HepG2 (cell line): ENCODE measurements around the gene ATG4D. TPM values are rescaled to one million over a fixed set of nuclear protein-coding genes. Genes with fewer than 3 reads are reported as not detected.

Source experiments
- CBX2 ChIP-seq, 2 experiments: fragments of 200-600 bp in 1 of 2; sonication (generic); formaldehyde crosslinking in 1 of 2; IDR thresholded peaks; 2 replicates each; pipeline versions ENCODE4 v1.7.0 to v1.8.1; 2018 to 2022; ENCODE audit warnings: low read depth in 2 of 2, low read length in 1 of 2, mild to moderate bottlenecking in 1 of 2, missing genetic modification reagents in 1 of 2
- GATAD1 ChIP-seq: IDR thresholded peaks from 2 replicates; pipeline ENCODE4 v1.6.1; 2016; ENCODE audit warnings: missing genetic modification reagents, missing compliant biosample characterization
- HNRNPLL ChIP-seq: fragments of 200-400 bp; formaldehyde crosslinking; IDR thresholded peaks from 2 replicates; pipeline ENCODE4 v1.6.1; 2017; ENCODE audit warnings: mild to moderate bottlenecking, low read depth, low read length; ENCODE audit not compliant: poor library complexity, severe bottlenecking
- JUND ChIP-seq: sonication (generic); formaldehyde crosslinking; IDR thresholded peaks from 2 replicates; pipeline ENCODE4 v1.8.0; 2022; ENCODE audit warnings: mild to moderate bottlenecking, missing genetic modification reagents
- MED8 ChIP-seq: sonication (generic); formaldehyde crosslinking; IDR thresholded peaks from 2 replicates; pipeline ENCODE4 v1.8.1; 2023; ENCODE audit warnings: mild to moderate bottlenecking, missing genetic modification reagents; ENCODE audit not compliant: insufficient replicate concordance
- MIER3 ChIP-seq: IDR thresholded peaks from 2 replicates; pipeline ENCODE4 v1.6.1; 2016; ENCODE audit warnings: missing compliant biosample characterization, borderline replicate concordance
- SATB2 ChIP-seq: sonication (generic); formaldehyde crosslinking; IDR thresholded peaks from 2 replicates; pipeline ENCODE4 v1.5.0; 2020; ENCODE audit warnings: missing genetic modification reagents
- ZKSCAN5 ChIP-seq: sonication (generic); formaldehyde crosslinking; IDR thresholded peaks from 2 replicates; pipeline ENCODE4 v1.5.1; 2020; ENCODE audit warnings: mild to moderate bottlenecking, missing genetic modification reagents
- ZNF124 ChIP-seq: sonication (generic); formaldehyde crosslinking; IDR thresholded peaks from 2 replicates; pipeline ENCODE4 v1.4.0; 2020; ENCODE audit warnings: missing genetic modification reagents
- ZNF30 ChIP-seq: sonication (generic); formaldehyde crosslinking; IDR thresholded peaks from 2 replicates; pipeline ENCODE4 v1.5.0; 2020; ENCODE audit warnings: mild to moderate bottlenecking, missing genetic modification reagents
- ZNF460 ChIP-seq: sonication (generic); formaldehyde crosslinking; IDR thresholded peaks from 2 replicates; pipeline ENCODE4 v1.5.1; 2020; ENCODE audit warnings: missing genetic modification reagents, mild to moderate bottlenecking, borderline replicate concordance
- ZNF556 ChIP-seq: sonication (generic); formaldehyde crosslinking; IDR thresholded peaks from 2 replicates; pipeline ENCODE4 v1.4.0; 2020; ENCODE audit warnings: mild to moderate bottlenecking, missing genetic modification reagents, borderline replicate concordance
- ZNF674 ChIP-seq: sonication (generic); formaldehyde crosslinking; IDR thresholded peaks from 2 replicates; pipeline ENCODE4 v1.5.0; 2020; ENCODE audit warnings: low read depth, mild to moderate bottlenecking, missing genetic modification reagents
- polyA plus RNA-seq, 8 experiments: library from polyadenylated mRNA; depleted of rRNA in 3 of 8; stranded (reverse) in 7 of 8; unstranded in 1 of 8; fragments of >200 nt; fragmentation: Illumina TruSeq in 4 of 8; extraction: Trizol in 4 of 8; gene quantifications; 2 replicates each; pipeline versions ENCODE4 v1.2.1 to v1.2.3, GENCODE V29; 2011 to 2016; ENCODE audit warnings: low read depth in 4 of 8, missing spikeins in 1 of 8, mixed read lengths in 1 of 8; ENCODE audit not compliant: insufficient read depth in 1 of 8
- total RNA-seq, 5 experiments: library from RNA; depleted of rRNA; stranded (reverse); fragments of >200 nt; fragmentation: Illumina TruSeq; extraction: Trizol; gene quantifications; 2 replicates each; pipeline ENCODE4 v1.2.3, GENCODE V29; 2016; ENCODE audit warnings: low read depth in 1 of 5
- TF ChIP-seq, protein P1 (sequence below): sonication (generic); formaldehyde crosslinking; IDR thresholded peaks from 2 replicates; pipeline ENCODE4 v1.4.0; 2020; ENCODE audit warnings: mild to moderate bottlenecking, missing genetic modification reagents, borderline replicate concordance
- TF ChIP-seq, protein P2 (sequence below): sonication (generic); formaldehyde crosslinking; IDR thresholded peaks from 2 replicates; pipeline ENCODE4 v1.4.0; 2020; ENCODE audit warnings: missing genetic modification reagents, borderline replicate concordance
- TF ChIP-seq, protein P3 (sequence below): sonication (generic); formaldehyde crosslinking; IDR thresholded peaks from 2 replicates; pipeline ENCODE4 v1.5.0; 2020; ENCODE audit warnings: mild to moderate bottlenecking, missing genetic modification reagents
- TF ChIP-seq, protein P4 (sequence below): sonication (generic); formaldehyde crosslinking; IDR thresholded peaks from 2 replicates; pipeline ENCODE4 v1.4.0; 2020; ENCODE audit warnings: missing genetic modification reagents
- TF ChIP-seq, protein P5 (sequence below): fragments of 450-650 bp; IDR thresholded peaks from 2 replicates; pipeline ENCODE4 v1.6.1; 2017

The ATG4D gene
- total and polyA plus RNA-seq, 2 of the 13 experiments (the other 11 are each of a cell fraction or from before 2014, with no cell fraction given) = 17.8 to 19.0 TPM

DNA sequence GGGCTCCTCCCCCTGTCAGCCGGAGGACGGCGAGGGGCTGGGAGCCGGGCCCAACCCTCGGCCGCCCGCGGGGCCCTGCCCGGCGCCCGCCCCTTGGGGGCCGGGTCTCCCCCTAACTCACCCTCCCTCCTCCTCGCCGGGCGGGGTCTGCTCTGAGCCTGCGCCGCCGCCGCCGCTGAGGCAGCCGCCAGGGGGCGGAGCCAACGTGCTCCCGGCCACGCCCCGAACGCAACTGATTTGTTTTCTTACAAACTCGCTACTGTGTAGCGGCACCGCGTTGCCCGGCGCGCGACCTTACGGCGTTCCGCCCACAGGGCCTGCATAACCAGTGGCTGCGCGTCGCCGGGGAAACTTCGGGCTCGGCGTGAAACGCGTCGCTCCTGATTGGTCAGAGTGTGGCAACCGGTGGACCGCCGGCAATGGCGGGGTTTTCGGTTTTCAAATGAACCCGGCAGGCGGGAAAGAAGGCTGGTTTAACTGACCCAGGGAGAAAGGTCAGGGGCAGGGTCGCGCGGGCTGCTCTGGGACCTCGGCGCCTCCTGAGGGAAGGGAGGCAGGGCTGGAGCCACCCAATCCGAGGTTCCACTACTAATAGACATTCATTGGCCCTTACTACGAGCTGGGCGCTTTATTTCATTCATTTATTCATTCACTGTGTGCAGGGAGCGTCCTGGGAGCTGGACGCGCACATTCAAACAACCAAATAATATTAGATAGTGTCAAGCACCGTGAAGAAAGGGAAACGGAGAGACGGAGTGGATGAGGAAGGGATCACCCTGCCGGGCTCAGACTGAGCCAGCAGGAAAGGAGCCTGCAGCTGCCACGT is 25.3 kb downstream of the ATG4D start, which contains the start of gene CDKN2D (continued):
- TF ChIP-seq ZNF124 (peak; percentile 42; the same call in 1 of the 2 replicates), ZNF674 (CRISPR knock-in tag) (no peak), CBX2 (IDR thresholded peaks at IDR 0.05; ENCODE audit: low read depth, low read length) (no peak), CBX2 (CRISPR knock-in tag; IDR thresholded peaks at IDR 0.05; ENCODE audit: low read depth) (no peak), GATAD1 (CRISPR knock-in tag) (peak; percentile 91), SATB2 (CRISPR knock-in tag) (no peak), JUND (CRISPR knock-in tag) (no peak), MIER3 (CRISPR knock-in tag) (no peak), ZNF30 (CRISPR knock-in tag) (no peak), MED8 (CRISPR knock-in tag) (peak; percentile 69), HNRNPLL (peak; percentile 90), ZNF460 (CRISPR knock-in tag) (no peak), ZNF556 (no peak), ZKSCAN5 (no peak)
- TF ChIP-seq, protein P1, sequence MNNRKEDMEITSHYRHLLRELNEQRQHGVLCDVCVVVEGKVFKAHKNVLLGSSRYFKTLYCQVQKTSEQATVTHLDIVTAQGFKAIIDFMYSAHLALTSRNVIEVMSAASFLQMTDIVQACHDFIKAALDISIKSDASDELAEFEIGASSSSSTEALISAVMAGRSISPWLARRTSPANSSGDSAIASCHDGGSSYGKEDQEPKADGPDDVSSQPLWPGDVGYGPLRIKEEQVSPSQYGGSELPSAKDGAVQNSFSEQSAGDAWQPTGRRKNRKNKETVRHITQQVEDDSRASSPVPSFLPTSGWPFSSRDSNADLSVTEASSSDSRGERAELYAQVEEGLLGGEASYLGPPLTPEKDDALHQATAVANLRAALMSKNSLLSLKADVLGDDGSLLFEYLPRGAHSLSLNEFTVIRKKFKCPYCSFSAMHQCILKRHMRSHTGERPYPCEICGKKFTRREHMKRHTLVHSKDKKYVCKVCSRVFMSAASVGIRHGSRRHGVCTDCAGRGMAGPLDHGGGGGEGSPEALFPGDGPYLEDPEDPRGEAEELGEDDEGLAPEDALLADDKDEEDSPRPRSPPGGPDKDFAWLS = no peak
- TF ChIP-seq, protein P2, sequence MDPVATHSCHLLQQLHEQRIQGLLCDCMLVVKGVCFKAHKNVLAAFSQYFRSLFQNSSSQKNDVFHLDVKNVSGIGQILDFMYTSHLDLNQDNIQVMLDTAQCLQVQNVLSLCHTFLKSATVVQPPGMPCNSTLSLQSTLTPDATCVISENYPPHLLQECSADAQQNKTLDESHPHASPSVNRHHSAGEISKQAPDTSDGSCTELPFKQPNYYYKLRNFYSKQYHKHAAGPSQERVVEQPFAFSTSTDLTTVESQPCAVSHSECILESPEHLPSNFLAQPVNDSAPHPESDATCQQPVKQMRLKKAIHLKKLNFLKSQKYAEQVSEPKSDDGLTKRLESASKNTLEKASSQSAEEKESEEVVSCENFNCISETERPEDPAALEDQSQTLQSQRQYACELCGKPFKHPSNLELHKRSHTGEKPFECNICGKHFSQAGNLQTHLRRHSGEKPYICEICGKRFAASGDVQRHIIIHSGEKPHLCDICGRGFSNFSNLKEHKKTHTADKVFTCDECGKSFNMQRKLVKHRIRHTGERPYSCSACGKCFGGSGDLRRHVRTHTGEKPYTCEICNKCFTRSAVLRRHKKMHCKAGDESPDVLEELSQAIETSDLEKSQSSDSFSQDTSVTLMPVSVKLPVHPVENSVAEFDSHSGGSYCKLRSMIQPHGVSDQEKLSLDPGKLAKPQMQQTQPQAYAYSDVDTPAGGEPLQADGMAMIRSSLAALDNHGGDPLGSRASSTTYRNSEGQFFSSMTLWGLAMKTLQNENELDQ = no peak
- TF ChIP-seq, protein P3, sequence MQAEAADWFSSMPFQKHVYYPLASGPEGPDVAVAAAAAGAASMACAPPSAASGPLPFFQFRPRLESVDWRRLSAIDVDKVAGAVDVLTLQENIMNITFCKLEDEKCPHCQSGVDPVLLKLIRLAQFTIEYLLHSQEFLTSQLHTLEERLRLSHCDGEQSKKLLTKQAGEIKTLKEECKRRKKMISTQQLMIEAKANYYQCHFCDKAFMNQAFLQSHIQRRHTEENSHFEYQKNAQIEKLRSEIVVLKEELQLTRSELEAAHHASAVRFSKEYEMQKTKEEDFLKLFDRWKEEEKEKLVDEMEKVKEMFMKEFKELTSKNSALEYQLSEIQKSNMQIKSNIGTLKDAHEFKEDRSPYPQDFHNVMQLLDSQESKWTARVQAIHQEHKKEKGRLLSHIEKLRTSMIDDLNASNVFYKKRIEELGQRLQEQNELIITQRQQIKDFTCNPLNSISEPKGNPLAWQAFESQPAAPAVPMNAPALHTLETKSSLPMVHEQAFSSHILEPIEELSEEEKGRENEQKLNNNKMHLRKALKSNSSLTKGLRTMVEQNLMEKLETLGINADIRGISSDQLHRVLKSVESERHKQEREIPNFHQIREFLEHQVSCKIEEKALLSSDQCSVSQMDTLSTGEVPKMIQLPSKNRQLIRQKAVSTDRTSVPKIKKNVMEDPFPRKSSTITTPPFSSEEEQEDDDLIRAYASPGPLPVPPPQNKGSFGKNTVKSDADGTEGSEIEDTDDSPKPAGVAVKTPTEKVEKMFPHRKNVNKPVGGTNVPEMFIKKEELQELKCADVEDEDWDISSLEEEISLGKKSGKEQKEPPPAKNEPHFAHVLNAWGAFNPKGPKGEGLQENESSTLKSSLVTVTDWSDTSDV (CRISPR knock-in tag) = no peak
- TF ChIP-seq, protein P4, sequence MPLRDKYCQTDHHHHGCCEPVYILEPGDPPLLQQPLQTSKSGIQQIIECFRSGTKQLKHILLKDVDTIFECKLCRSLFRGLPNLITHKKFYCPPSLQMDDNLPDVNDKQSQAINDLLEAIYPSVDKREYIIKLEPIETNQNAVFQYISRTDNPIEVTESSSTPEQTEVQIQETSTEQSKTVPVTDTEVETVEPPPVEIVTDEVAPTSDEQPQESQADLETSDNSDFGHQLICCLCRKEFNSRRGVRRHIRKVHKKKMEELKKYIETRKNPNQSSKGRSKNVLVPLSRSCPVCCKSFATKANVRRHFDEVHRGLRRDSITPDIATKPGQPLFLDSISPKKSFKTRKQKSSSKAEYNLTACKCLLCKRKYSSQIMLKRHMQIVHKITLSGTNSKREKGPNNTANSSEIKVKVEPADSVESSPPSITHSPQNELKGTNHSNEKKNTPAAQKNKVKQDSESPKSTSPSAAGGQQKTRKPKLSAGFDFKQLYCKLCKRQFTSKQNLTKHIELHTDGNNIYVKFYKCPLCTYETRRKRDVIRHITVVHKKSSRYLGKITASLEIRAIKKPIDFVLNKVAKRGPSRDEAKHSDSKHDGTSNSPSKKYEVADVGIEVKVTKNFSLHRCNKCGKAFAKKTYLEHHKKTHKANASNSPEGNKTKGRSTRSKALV (CRISPR knock-in tag) = peak; percentile 45; the same call in 1 of the 2 replicates
- TF ChIP-seq, protein P5, sequence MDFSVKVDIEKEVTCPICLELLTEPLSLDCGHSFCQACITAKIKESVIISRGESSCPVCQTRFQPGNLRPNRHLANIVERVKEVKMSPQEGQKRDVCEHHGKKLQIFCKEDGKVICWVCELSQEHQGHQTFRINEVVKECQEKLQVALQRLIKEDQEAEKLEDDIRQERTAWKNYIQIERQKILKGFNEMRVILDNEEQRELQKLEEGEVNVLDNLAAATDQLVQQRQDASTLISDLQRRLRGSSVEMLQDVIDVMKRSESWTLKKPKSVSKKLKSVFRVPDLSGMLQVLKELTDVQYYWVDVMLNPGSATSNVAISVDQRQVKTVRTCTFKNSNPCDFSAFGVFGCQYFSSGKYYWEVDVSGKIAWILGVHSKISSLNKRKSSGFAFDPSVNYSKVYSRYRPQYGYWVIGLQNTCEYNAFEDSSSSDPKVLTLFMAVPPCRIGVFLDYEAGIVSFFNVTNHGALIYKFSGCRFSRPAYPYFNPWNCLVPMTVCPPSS = no peak
